ENCODE measurements around the gene ATP6AP1. TPM values are rescaled to one million over a fixed set of nuclear protein-coding genes. Genes with fewer than 3 reads are reported as not detected.
"Not testable (repeated sequence)": the region's sequence is repeated elsewhere in the genome, so short reads cannot be mapped to it uniquely, and the experiment has no call there.

Gene ATP6AP1
- total and polyA plus RNA-seq, 2 experiments from 2014 or later: 52.4 to 155 TPM

GRCh38 chrX:154396973-154397887 lies 31.2 kb upstream of the ATP6AP1 start:
- peak; percentile 52 to 70 for DNase-seq (ENCODE audit: low read depth in 1 of 2, low spot score in 1 of 2)
- Histone ChIP-seq H3K27me3 (no peaks in the 10 kb centered on the region), H3K4me1 (ENCODE audit: low read depth) (peaks cover 4% of the 10 kb centered on the region), H3K36me3 (peaks cover 12% of the 10 kb centered on the region), H3K27ac (peak overlapping the region; percentile 99), H3K4me3 (peak overlapping the region; percentile 39), H3K9me3 (ENCODE audit: low read depth) (no peaks in the 10 kb centered on the region)
- no peak for TF ChIP-seq CTCF (IDR thresholded peaks at IDR 0.05; ENCODE audit: low read depth, low read length)

- H3K4me1 ChIP-seq (ENCODE audit: low read depth): peaks cover 4% of the 10 kb centered on the region
- H3K9me3 ChIP-seq (ENCODE audit: low read depth): no peaks in the 10 kb centered on the region
- peaks cover 12% of the 10 kb centered on the region for H3K36me3 ChIP-seq
- DNase-seq (ENCODE audit: low read depth in 1 of 2, low spot score in 1 of 2): peak; percentile 93 to 97
- peak within 1 kb of the TSS; percentile 86 for H3K4me3 ChIP-seq
- no peaks in the 10 kb centered on the region for H3K27me3 ChIP-seq
- TF ChIP-seq CTCF (IDR thresholded peaks at IDR 0.05; ENCODE audit: low read depth, low read length): no peak
- H3K27ac ChIP-seq: peak within 1 kb of the TSS; percentile 99
Observed at GRCh38 chrX:154397888-154398667, 30.4 kb upstream of the ATP6AP1 start, which contains the start of gene RPL10. Gene RPL10 (plus strand): TSS chrX:154398377. CDS start chrX:154398520, 143 bp downstream.

- no peaks in the 10 kb centered on the region for H3K27me3 ChIP-seq
- H3K4me3 ChIP-seq: peak overlapping the region; percentile 86
- peaks cover 12% of the 10 kb centered on the region for H3K36me3 ChIP-seq
- H3K27ac ChIP-seq: peak overlapping the region; percentile 99
- TF ChIP-seq CTCF (IDR thresholded peaks at IDR 0.05; ENCODE audit: low read depth, low read length): peak; percentile 69
- H3K9me3 ChIP-seq (ENCODE audit: low read depth): no peaks in the 10 kb centered on the region
- H3K4me1 ChIP-seq (ENCODE audit: low read depth): peaks cover 4% of the 10 kb centered on the region
- peak; percentile 74 to 87 for DNase-seq (ENCODE audit: low read depth in 1 of 2, low spot score in 1 of 2)
Observed at GRCh38 chrX:154398668-154399526, 29.6 kb upstream of the ATP6AP1 start.

- Histone ChIP-seq H3K36me3 (peaks cover 12% of the 10 kb centered on the region), H3K4me1 (ENCODE audit: low read depth) (peaks cover 4% of the 10 kb centered on the region), H3K27ac (peak overlapping the region; percentile 99), H3K4me3 (peak overlapping the region; percentile 86), H3K9me3 (ENCODE audit: low read depth) (no peaks in the 10 kb centered on the region), H3K27me3 (no peaks in the 10 kb centered on the region)
- DNase-seq (ENCODE audit: low read depth in 1 of 2, low spot score in 1 of 2): peak in 1 of 2 donors; percentile 24
- no peak for TF ChIP-seq CTCF (IDR thresholded peaks at IDR 0.05; ENCODE audit: low read depth, low read length)
Observed at GRCh38 chrX:154399527-154400368, 28.7 kb upstream of the ATP6AP1 start.

- not testable (repeated sequence) for DNase-seq (ENCODE audit: low read depth in 1 of 2, low spot score in 1 of 2); H3K27me3 ChIP-seq; H3K4me3 ChIP-seq; H3K4me1 ChIP-seq (ENCODE audit: low read depth); H3K9me3 ChIP-seq (ENCODE audit: low read depth); H3K27ac ChIP-seq
- peaks cover 12% of the 10 kb centered on the region for H3K36me3 ChIP-seq
Observed at GRCh38 chrX:154400369-154400817, 28.1 kb upstream of the ATP6AP1 start.
